Lower lobe of right lung (tissue), 2 donors: ENCODE measurements around the gene FAM120B. TPM values are rescaled to one million over a fixed set of nuclear protein-coding genes. Genes with fewer than 3 reads are reported as not detected.

Experiments used
- ATAC-seq, 2 donors: fragments of 200-7000 bp; cut with Tn5 transposase; one replicate each; pipeline ENCODE4 v1.9.1; 2020 to 2022; ENCODE audit warnings: mild to moderate bottlenecking in 2 of 2, moderate library complexity in 2 of 2
- DNase-seq: peaks from one replicate; pipeline ENCODE4 v3.0.0-alpha.2; 2020
- H3K27ac ChIP-seq: fragments of 200-600 bp; one replicate; pipeline ENCODE4 v1.8.0; 2022
- H3K27me3 ChIP-seq: fragments of 200-600 bp; one replicate; pipeline ENCODE4 v1.8.0; 2022; ENCODE audit warnings: low read depth
- H3K36me3 ChIP-seq: fragments of 200-600 bp; one replicate; pipeline ENCODE4 v1.8.0; 2022; ENCODE audit warnings: mild to moderate bottlenecking
- H3K4me1 ChIP-seq: fragments of 200-600 bp; one replicate; pipeline ENCODE4 v1.8.0; 2022
- H3K4me3 ChIP-seq: fragments of 200-600 bp; one replicate; pipeline ENCODE4 v1.8.0; 2022; ENCODE audit warnings: mild to moderate bottlenecking
- H3K9me3 ChIP-seq: fragments of 200-600 bp; one replicate; pipeline ENCODE4 v1.8.0; 2022
- CTCF ChIP-seq: fragments of 200-600 bp; IDR thresholded peaks from one replicate; pipeline ENCODE4 v1.8.0; 2022; ENCODE audit warnings: antibody characterized with exemption, mild to moderate bottlenecking
- intact Hi-C: fragments of 100-400 bp; cut with DNase I; formaldehyde crosslinking; loops from one replicate; pipeline ENCODE4 v1.11.0; 2022
- total RNA-seq: library from RNA; stranded (reverse); fragmentation: NEBNext Ultra II Directional; extraction: Animal tissue kit (Norgen Biotek cat#: 25700); gene quantifications from one replicate; pipeline ENCODE4 v1.2.1, GENCODE V29; 2021
- donor health status: DM: no; HTN: yes; CAD: no; lungs with severe emphysema.

FAM120B gene
- total RNA-seq, 1 donor from 2014 or later = 29.0 TPM

- ATAC-seq (peak; percentile 57 to 61), DNase-seq (no peak)
- no peaks in the 10 kb centered on the region for H3K9me3 ChIP-seq
- H3K4me1 ChIP-seq = no peaks in the 10 kb centered on the region
- H3K27me3 ChIP-seq = no peaks in the 10 kb centered on the region
- intact Hi-C loops = no loop called here
- no peak overlapping the region for H3K27ac ChIP-seq
- TF ChIP-seq CTCF = no peak
- no peak overlapping the region for H3K4me3 ChIP-seq
- no peaks in the 10 kb centered on the region for H3K36me3 ChIP-seq
Measured at GRCh38 chr6:170444056-170444591, 137.6 kb downstream of the FAM120B start.

DNA sequence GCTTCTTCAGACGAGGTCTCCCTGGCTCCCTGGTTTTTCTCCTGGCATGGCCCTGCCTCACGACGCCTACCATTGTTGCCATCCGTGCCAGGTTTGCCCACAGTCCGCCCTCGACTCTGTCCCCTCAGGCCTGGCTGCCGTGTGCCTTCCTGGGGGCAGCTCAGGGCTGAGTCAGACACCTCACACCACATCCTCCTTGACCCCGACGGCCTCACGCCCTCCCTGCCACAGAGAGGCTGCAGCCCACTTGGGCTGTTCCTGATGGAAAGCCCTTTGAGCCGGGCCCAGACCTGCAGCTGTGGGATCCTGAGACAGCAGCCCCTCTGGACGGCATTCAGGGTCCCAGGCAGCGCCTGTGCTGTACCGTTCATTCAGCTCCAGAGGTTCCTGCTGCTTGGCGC is 138.3 kb downstream of the FAM120B start:
- no peaks in the 10 kb centered on the region for H3K36me3 ChIP-seq
- DNase-seq = no peak
- intact Hi-C loops = no loop called here
- ATAC-seq = no peak
- no peak overlapping the region for H3K27ac ChIP-seq
- H3K4me3 ChIP-seq = no peak overlapping the region
- no peaks in the 10 kb centered on the region for H3K9me3 ChIP-seq
- no peak for TF ChIP-seq CTCF
- no peaks in the 10 kb centered on the region for H3K27me3 ChIP-seq
- no peaks in the 10 kb centered on the region for H3K4me1 ChIP-seq

DNA sequence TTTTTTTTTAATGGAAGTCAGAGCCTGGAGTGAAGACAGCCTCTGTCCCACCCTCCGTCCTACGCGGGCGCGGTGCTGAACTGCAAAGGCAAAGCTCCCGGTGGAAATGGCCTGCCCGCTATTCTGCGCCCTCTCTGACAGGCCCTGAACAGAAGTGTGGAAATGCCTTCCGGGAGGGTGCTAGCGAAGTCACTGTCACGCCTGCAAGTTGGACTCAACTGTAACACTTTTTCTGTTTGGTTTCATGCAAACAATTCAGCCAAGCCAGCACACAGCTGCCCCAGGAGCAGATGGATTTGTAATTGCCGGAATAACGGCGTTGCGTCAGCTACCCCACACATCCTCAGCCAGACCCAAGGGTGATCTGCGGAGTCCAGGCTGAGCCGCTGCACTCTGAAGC is 138.9 kb downstream of the FAM120B start:
- intact Hi-C loops = no loop called here
- Histone ChIP-seq H3K4me1 (no peaks in the 10 kb centered on the region), H3K27ac (no peak overlapping the region), H3K4me3 (no peak overlapping the region), H3K27me3 (no peaks in the 10 kb centered on the region), H3K36me3 (no peaks in the 10 kb centered on the region), H3K9me3 (no peaks in the 10 kb centered on the region)
- ATAC-seq = peak in 1 of 2 donors; percentile 33
- TF ChIP-seq CTCF = no peak
- DNase-seq = no peak

DNA sequence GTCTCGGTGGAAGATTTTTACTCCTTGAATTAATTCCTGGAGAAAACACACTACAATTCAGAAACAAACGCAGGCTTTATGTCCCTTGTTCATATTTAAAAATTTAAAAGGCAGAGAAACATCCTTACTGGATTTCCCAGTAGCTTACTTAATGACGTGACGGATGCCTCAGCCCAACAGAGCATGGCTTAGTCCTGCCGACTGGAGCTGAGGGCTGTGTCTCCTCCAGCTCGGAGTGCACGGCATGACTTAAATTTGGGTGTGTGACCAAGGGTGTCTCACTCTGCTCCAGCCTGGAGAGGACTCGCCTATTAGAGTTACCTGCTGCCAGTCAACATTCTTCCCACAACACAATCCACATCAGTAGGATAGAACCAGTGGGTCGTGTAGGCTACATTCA is 139.4 kb downstream of the FAM120B start:
- Histone ChIP-seq H3K9me3 (no peaks in the 10 kb centered on the region), H3K4me3 (no peak overlapping the region), H3K4me1 (no peaks in the 10 kb centered on the region), H3K36me3 (no peaks in the 10 kb centered on the region), H3K27me3 (no peaks in the 10 kb centered on the region), H3K27ac (no peak overlapping the region)
- intact Hi-C loops = no loop called here
- DNase-seq = no peak
- TF ChIP-seq CTCF = no peak
- ATAC-seq = no peak

DNA sequence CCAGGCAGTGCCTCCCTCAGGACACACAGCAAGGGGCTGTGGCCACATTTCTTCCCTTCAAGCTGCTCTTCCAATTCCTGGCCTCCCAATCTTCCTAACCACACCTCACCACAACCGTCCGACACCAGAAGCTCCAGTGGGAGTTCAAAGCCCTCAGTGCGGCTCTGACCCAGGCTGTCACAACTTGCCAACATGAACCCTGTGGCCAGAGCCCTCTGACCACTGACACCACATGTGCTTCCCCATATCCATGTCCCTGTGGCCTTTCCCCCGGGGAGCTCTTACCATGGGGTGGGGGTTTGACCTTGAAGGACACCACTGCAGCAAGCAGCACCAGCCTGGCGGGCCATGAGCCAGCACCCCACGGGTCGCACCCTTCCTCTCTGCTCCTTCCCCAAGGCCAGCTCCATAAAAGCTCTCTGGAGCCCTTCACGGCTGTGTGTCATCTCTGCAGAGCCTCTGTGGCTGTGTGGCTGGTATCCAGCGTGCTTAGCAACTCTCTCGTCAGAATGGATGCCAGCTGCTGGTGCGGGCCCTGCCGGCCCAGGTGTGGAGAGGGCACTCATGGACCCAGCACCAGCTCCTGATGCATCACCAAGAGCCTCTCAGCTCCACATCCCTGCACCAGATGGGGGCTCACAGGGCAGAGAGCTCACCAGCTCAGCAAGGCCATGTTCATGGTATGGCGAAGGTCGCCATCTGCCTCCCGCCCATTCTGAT is 140.4 kb downstream of the FAM120B start:
- DNase-seq (no peak), ATAC-seq (no peak)
- TF ChIP-seq CTCF = no peak
- H3K27me3 ChIP-seq = no peaks in the 10 kb centered on the region
- H3K36me3 ChIP-seq = no peaks in the 10 kb centered on the region
- no peak overlapping the region for H3K4me3 ChIP-seq
- intact Hi-C loops = no loop called here
- H3K27ac ChIP-seq = no peak overlapping the region
- no peaks in the 10 kb centered on the region for H3K9me3 ChIP-seq
- no peaks in the 10 kb centered on the region for H3K4me1 ChIP-seq
